GM13977 (cell line): Measurements from ENCODE around the gene CCL13.

Experiments used
- DNase-seq: peaks from one replicate; pipeline ENCODE4 v3.0.0; 2012; ENCODE audit warnings: low spot score
- CTCF ChIP-seq: IDR thresholded peaks from 2 replicates; pipeline ENCODE4 v1.5.1; 2012; ENCODE audit warnings: mild to moderate bottlenecking, control low read depth; ENCODE audit not compliant: insufficient read depth; ENCODE audit errors: extremely low read depth, missing control alignments
- in situ Hi-C: fragments of 300-500 bp; cut with MboI; formaldehyde crosslinking; loops from one replicate; pipeline ENCODE4 v1.12.0; 2022; ENCODE audit warnings: low sequenced_read_pairs, low pct_unique_long_range_greater_than_20kb, mixed read lengths, inconsistent platforms; ENCODE audit not compliant: unreplicated experiment

CCL13 gene

GRCh38 chr17:34366010-34366409 is 9.7 kb downstream of the CCL13 start:
- in situ Hi-C loops = loop anchor here (10.0 kb wide), 1 partner anchor 171 kb away; no protein-coding TSS in a partner anchor
- no peak for TF ChIP-seq CTCF
- no peak for DNase-seq

- in situ Hi-C loops = loop anchor here (10.0 kb wide), 1 partner anchor 172 kb away; no protein-coding TSS in a partner anchor
- no peak for TF ChIP-seq CTCF
Measured at GRCh38 chr17:34366529-34367107, 10.3 kb downstream of the CCL13 start.

GRCh38 chr17:34367486-34368195 is 11.4 kb downstream of the CCL13 start:
- DNase-seq = no peak
- no peak for TF ChIP-seq CTCF
- in situ Hi-C loops = loop anchor here (10.0 kb wide), 1 partner anchor 173 kb away; no protein-coding TSS in a partner anchor

More at GRCh38 chr17:34366529-34367107, 10.3 kb downstream of the CCL13 start:
- DNase-seq = no peak

- TF ChIP-seq CTCF = no peak
- DNase-seq = no peak
- in situ Hi-C loops = loop anchor here (10.0 kb wide), 1 partner anchor 174 kb away; no protein-coding TSS in a partner anchor
Measured at GRCh38 chr17:34368196-34368945, 12.1 kb downstream of the CCL13 start.

- in situ Hi-C loops = loop anchor here (10.0 kb wide), 1 partner anchor 174 kb away; no protein-coding TSS in a partner anchor
- no peak for DNase-seq
- no peak for TF ChIP-seq CTCF
Measured at GRCh38 chr17:34368946-34369500, 12.7 kb downstream of the CCL13 start.

GRCh38 chr17:34369571-34369970 is 13.3 kb downstream of the CCL13 start:
- no peak for TF ChIP-seq CTCF
- DNase-seq = no peak
- in situ Hi-C loops = loop anchor here (10.0 kb wide), 1 partner anchor 175 kb away; no protein-coding TSS in a partner anchor
